Glutamatergic neuron (in vitro differentiated cells): ENCODE results near the gene CYP2D6. TPM values are rescaled to one million over a fixed set of nuclear protein-coding genes. Genes with fewer than 3 reads are reported as not detected.
"Not testable (repeated sequence)": the region's sequence is repeated elsewhere in the genome, so short reads cannot be mapped to it uniquely, and the experiment has no call there.

Experiments used
- DNase-seq: peaks from one replicate; pipeline ENCODE4 v3.0.0; 2022
- H3K27ac Mint-ChIP-seq: one replicate; pipeline ENCODE4 v1.8.0; 2020; ENCODE audit warnings: mild to moderate bottlenecking, mixed read lengths, inconsistent platforms; ENCODE audit not compliant: unreplicated experiment
- H3K27me3 Mint-ChIP-seq: one replicate; pipeline ENCODE4 v1.8.0; 2020; ENCODE audit warnings: mild to moderate bottlenecking, moderate library complexity, mixed read lengths, inconsistent platforms; ENCODE audit not compliant: unreplicated experiment
- H3K36me3 Mint-ChIP-seq: one replicate; pipeline ENCODE4 v1.8.0; 2020; ENCODE audit warnings: mild to moderate bottlenecking, mixed read lengths, inconsistent platforms; ENCODE audit not compliant: unreplicated experiment
- H3K4me1 Mint-ChIP-seq: one replicate; pipeline ENCODE4 v1.8.0; 2020; ENCODE audit warnings: mild to moderate bottlenecking, low read depth, mixed read lengths, inconsistent platforms; ENCODE audit not compliant: unreplicated experiment
- H3K4me3 Mint-ChIP-seq: one replicate; pipeline ENCODE4 v1.8.0; 2020; ENCODE audit warnings: mild to moderate bottlenecking, mixed read lengths, inconsistent platforms; ENCODE audit not compliant: unreplicated experiment
- H3K9me3 Mint-ChIP-seq: one replicate; pipeline ENCODE4 v1.8.0; 2020; ENCODE audit warnings: mild to moderate bottlenecking, moderate library complexity, mixed read lengths, inconsistent platforms; ENCODE audit not compliant: unreplicated experiment
- CTCF ChIP-seq: fragments of 200-600 bp; sonication (generic); IDR thresholded peaks from one replicate; pipeline ENCODE4 v1.5.0; 2021; ENCODE audit not compliant: partially characterized antibody, unreplicated experiment
- total RNA-seq: library from RNA; stranded (reverse); fragmentation: NEBNext Ultra II Directional; extraction: Animal tissue kit (Norgen Biotek cat#: 25700); gene quantifications from one replicate; pipeline ENCODE4 v1.2.1, GENCODE V29; 2021; ENCODE audit not compliant: unreplicated experiment

The CYP2D6 gene
- total RNA-seq, 1 donor from 2014 or later, result 15.9 TPM

GRCh38 chr22:42152661-42153270, 22.2 kb upstream of the CYP2D6 start:
- Mint-ChIP-seq H3K27ac (no peak overlapping the region), H3K9me3 (peaks cover 20% of the 10 kb centered on the region), H3K4me3 (no peak overlapping the region), H3K36me3 (peaks cover 9% of the 10 kb centered on the region), H3K4me1 (no peaks in the 10 kb centered on the region), H3K27me3 (peaks cover 13% of the 10 kb centered on the region)
- no peak for TF ChIP-seq CTCF
- no peak for DNase-seq

GRCh38 chr22:42151924-42152635, 21.5 kb upstream of the CYP2D6 start:
- no peak for TF ChIP-seq CTCF
- Mint-ChIP-seq H3K27me3 (peaks cover 14% of the 10 kb centered on the region), H3K27ac (no peak overlapping the region), H3K4me1 (no peaks in the 10 kb centered on the region), H3K9me3 (peaks cover 20% of the 10 kb centered on the region), H3K4me3 (no peak overlapping the region), H3K36me3 (peaks cover 10% of the 10 kb centered on the region)
- DNase-seq, result no peak

- no peak overlapping the region for H3K27ac Mint-ChIP-seq
- DNase-seq, result no peak
- H3K4me1 Mint-ChIP-seq, result no peaks in the 10 kb centered on the region
- peaks cover 20% of the 10 kb centered on the region for H3K9me3 Mint-ChIP-seq
- no peak for TF ChIP-seq CTCF
- H3K36me3 Mint-ChIP-seq, result peaks cover 13% of the 10 kb centered on the region
- peaks cover 14% of the 10 kb centered on the region for H3K27me3 Mint-ChIP-seq
- no peak overlapping the region for H3K4me3 Mint-ChIP-seq
These were observed 20.3 kb upstream of the CYP2D6 start for GRCh38 chr22:42150727-42151590.

GRCh38 chr22:42149798-42150197, 19.2 kb upstream of the CYP2D6 start:
- H3K4me1 Mint-ChIP-seq, H3K36me3 Mint-ChIP-seq, DNase-seq, H3K27ac Mint-ChIP-seq, H3K4me3 Mint-ChIP-seq: not testable (repeated sequence)
- H3K9me3 Mint-ChIP-seq, result peaks cover 13% of the 10 kb centered on the region
- peaks cover 13% of the 10 kb centered on the region for H3K27me3 Mint-ChIP-seq

- Mint-ChIP-seq H3K27me3 (peaks cover 9% of the 10 kb centered on the region), H3K36me3 (peaks cover 9% of the 10 kb centered on the region), H3K27ac (no peak overlapping the region), H3K9me3 (peaks cover 1% of the 10 kb centered on the region), H3K4me3 (no peak overlapping the region), H3K4me1 (no peaks in the 10 kb centered on the region)
- TF ChIP-seq CTCF, result no peak
- DNase-seq, result no peak
These were observed 14.6 kb upstream of the CYP2D6 start for GRCh38 chr22:42145175-42145574.

- H3K27ac Mint-ChIP-seq, H3K36me3 Mint-ChIP-seq, H3K4me3 Mint-ChIP-seq, DNase-seq, H3K9me3 Mint-ChIP-seq, H3K4me1 Mint-ChIP-seq, H3K27me3 Mint-ChIP-seq: not testable (repeated sequence)
These were observed 13.5 kb upstream of the CYP2D6 start for GRCh38 chr22:42143859-42144822.
